Endothelial cell (in vitro differentiated cells): ENCODE data around the gene SPACDR. TPM values are rescaled to one million over a fixed set of nuclear protein-coding genes. Genes with fewer than 3 reads are reported as not detected.

Source experiments
- DNase-seq: peaks from one replicate; pipeline ENCODE4 v3.0.0; 2021; ENCODE audit warnings: low spot score
- H3K27ac Mint-ChIP-seq: one replicate; pipeline ENCODE4 v1.8.0; 2021; ENCODE audit warnings: mixed read lengths, inconsistent platforms; ENCODE audit not compliant: unreplicated experiment
- H3K27me3 Mint-ChIP-seq: one replicate; pipeline ENCODE4 v1.8.0; 2021; ENCODE audit warnings: mild to moderate bottlenecking, moderate library complexity, mixed read lengths, inconsistent platforms; ENCODE audit not compliant: unreplicated experiment
- H3K36me3 Mint-ChIP-seq: one replicate; pipeline ENCODE4 v1.8.0; 2021; ENCODE audit warnings: mild to moderate bottlenecking, low read depth, mixed read lengths, inconsistent platforms; ENCODE audit not compliant: unreplicated experiment
- H3K4me1 Mint-ChIP-seq: one replicate; pipeline ENCODE4 v1.8.0; 2021; ENCODE audit warnings: mild to moderate bottlenecking, mixed read lengths, inconsistent platforms; ENCODE audit not compliant: unreplicated experiment
- H3K4me3 Mint-ChIP-seq: one replicate; pipeline ENCODE4 v1.8.0; 2021; ENCODE audit warnings: mild to moderate bottlenecking, mixed read lengths, inconsistent platforms; ENCODE audit not compliant: unreplicated experiment
- H3K9me3 Mint-ChIP-seq: one replicate; pipeline ENCODE4 v1.8.0; 2021; ENCODE audit warnings: mixed read lengths, inconsistent platforms; ENCODE audit not compliant: unreplicated experiment
- total RNA-seq: library from RNA; stranded (reverse); fragmentation: NEBNext Ultra II Directional; extraction: Animal tissue kit (Norgen Biotek cat#: 25700); gene quantifications from one replicate; pipeline ENCODE4 v1.2.1, GENCODE V29; 2021; ENCODE audit not compliant: unreplicated experiment
- TF ChIP-seq, protein P1 (sequence below): fragments of 200-600 bp; sonication (generic); IDR thresholded peaks from one replicate; pipeline ENCODE4 v1.5.0; 2021; ENCODE audit warnings: antibody characterized with exemption; ENCODE audit not compliant: unreplicated experiment

Gene SPACDR
- total RNA-seq, 1 donor from 2014 or later: 4.3 TPM

DNA sequence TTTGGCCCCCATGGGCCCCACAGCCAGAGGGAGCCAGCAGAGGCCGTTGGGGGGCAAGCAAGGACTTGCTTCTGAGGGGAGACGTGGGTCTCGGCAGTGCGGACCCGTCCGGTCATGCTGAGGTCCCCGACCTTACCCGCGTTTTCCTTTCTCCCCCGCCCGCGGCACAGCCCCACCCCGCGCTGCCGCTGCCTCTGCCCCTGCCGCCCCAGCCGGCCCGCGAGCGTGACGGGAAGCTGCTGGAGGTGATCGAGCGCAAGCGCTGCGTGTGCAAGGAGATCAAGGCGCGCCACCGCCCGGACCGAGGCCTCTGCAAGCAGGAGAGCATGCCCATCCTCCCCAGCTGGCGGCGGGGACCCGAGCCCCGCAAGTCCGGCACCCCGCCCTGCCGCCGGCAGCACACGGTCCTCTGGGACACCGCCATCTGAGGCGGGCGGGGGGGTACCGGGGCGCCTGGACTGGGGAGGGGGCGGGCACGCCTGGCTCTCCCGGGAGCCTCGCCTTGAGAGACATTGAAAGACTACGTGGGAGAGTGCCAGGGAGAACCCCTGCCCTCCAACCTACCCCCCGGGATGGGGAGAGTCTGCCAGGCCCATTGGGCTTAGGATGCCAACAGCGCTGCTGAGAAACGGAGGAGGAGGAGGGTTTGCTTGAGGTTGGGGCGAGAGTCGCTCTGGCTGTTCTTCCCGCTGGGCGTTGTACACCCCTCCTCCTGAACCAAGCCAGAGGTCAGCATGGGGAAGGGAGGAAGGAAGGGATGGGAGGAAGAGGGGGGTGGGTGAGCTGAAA is 29.6 kb upstream of the SPACDR start:
- DNase-seq: peak; percentile 51
- TF ChIP-seq, protein P1, sequence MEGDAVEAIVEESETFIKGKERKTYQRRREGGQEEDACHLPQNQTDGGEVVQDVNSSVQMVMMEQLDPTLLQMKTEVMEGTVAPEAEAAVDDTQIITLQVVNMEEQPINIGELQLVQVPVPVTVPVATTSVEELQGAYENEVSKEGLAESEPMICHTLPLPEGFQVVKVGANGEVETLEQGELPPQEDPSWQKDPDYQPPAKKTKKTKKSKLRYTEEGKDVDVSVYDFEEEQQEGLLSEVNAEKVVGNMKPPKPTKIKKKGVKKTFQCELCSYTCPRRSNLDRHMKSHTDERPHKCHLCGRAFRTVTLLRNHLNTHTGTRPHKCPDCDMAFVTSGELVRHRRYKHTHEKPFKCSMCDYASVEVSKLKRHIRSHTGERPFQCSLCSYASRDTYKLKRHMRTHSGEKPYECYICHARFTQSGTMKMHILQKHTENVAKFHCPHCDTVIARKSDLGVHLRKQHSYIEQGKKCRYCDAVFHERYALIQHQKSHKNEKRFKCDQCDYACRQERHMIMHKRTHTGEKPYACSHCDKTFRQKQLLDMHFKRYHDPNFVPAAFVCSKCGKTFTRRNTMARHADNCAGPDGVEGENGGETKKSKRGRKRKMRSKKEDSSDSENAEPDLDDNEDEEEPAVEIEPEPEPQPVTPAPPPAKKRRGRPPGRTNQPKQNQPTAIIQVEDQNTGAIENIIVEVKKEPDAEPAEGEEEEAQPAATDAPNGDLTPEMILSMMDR: no peak
- Mint-ChIP-seq H3K4me3 (peak overlapping the region; percentile 82), H3K36me3 (peaks cover 5% of the 10 kb centered on the region), H3K27ac (no peak overlapping the region), H3K27me3 (peaks cover 11% of the 10 kb centered on the region), H3K9me3 (no peaks in the 10 kb centered on the region), H3K4me1 (peaks cover 4% of the 10 kb centered on the region)

DNA sequence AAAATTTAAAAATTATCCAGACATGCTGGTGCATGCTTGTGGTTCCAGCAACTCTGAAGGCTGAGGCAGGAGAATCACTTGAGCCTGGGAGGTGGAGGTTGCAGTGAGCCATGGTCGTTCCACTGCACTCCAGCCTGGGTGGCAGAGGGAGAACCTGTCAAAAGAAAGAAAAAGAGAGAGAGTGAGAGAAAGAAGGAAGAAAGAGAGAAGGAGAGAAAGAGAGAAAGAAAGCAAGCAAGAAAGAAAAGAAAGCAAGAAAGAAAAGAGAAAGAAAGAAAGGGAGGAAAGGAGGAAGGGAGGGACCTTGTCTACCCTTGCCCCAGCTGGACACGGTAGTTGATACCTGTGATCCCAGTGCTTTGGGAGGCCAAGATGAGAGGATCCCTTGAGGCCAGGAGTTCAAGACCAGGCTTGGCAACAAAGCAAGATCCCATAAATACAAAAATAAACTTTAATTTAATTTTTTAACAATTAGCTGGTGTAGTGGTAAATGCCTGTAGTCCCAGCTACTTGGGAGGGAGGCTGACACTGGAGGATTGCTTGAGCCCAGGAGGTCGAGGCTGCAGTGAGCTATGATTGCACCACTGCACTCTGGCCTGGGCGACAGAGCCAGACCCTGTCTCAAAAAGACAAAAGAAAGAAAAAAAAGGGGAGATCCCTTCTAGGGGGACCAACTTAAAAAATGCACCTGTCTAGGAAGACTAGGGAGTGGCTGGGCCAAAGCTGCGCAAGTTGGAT is 28.8 kb upstream of the SPACDR start:
- Mint-ChIP-seq H3K9me3 (no peaks in the 10 kb centered on the region), H3K27ac (peak overlapping the region; percentile 36), H3K36me3 (peaks cover 5% of the 10 kb centered on the region), H3K4me3 (peak overlapping the region; percentile 83), H3K4me1 (peaks cover 4% of the 10 kb centered on the region), H3K27me3 (peaks cover 14% of the 10 kb centered on the region)
- DNase-seq: no peak
- TF ChIP-seq, protein P1: no peak

DNA sequence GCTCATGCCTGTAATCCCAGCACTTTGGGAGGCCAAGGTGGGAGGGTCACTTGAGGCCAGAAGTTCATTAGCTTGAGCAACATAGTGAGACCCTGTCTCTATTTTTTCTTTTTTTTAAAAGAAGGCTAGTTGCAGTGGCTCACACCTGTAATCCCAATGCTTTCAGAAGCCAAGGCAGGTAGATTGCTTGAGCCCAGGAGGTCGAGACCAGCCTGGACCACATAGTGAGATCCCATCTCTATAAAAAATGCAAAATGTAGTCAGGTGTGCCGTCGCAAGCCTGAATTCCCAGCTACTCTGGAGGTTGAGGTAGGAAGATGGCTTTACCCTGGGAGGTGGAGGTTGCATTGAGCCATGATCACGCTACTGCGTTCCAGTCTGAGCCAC is 27.1 kb upstream of the SPACDR start:
- Mint-ChIP-seq H3K27me3 (peaks cover 17% of the 10 kb centered on the region), H3K9me3 (no peaks in the 10 kb centered on the region), H3K4me3 (no peak overlapping the region), H3K27ac (no peak overlapping the region), H3K36me3 (peaks cover 5% of the 10 kb centered on the region), H3K4me1 (peaks cover 4% of the 10 kb centered on the region)
- TF ChIP-seq, protein P1: no peak
- DNase-seq: no peak

DNA sequence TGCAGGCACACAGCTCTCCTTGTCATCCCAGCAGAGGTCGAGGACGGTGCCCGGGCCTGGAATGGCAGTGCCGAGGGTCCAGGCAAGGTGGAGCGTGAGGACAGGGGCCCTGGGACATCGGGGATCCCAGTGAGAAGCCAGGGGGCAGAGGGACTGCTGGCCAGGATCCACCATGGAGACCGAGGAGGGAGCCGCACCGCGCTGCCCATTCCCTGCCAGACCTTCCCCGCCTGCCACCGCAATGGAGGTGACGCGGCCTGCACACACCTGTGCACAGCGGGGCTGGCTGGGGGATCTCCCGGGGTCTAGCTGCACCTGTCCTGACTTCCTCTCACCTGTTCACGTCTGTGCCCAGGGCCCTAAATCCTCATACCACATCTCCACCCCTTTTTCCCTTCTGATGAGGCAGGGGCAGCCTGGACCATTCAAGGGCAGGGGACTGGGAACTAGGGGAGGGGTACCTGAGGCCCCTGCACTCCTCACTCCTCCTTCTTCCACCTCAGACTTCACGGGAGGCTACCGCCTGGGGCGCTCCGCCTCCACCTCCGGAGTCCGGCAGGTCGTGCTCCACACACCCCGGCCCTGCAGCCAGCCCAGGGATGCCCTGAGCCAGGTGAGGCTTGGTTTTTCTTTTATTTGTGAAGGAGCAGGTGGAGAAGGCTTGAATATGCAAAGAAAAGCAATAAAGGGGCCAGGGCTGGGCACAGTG is 26.6 kb upstream of the SPACDR start:
- Mint-ChIP-seq H3K27ac (no peak overlapping the region), H3K4me1 (peaks cover 4% of the 10 kb centered on the region), H3K27me3 (peaks cover 19% of the 10 kb centered on the region), H3K4me3 (no peak overlapping the region), H3K9me3 (no peaks in the 10 kb centered on the region), H3K36me3 (peaks cover 8% of the 10 kb centered on the region)
- TF ChIP-seq, protein P1: no peak
- no peak for DNase-seq
